ES-I3 (cell line): ENCODE results near the gene CELSR1.

Experiments used
- H3K36me3 ChIP-seq: 2 replicates; pipeline ENCODE4 v1.6.1; 2013; ENCODE audit warnings: mild to moderate bottlenecking, low read length, control low read depth, moderate library complexity; ENCODE audit not compliant: insufficient read depth
- H3K4me1 ChIP-seq: 2 replicates; pipeline ENCODE4 v1.6.1; 2013; ENCODE audit warnings: mild to moderate bottlenecking, control low read depth, low read length; ENCODE audit not compliant: insufficient read depth
- H3K9ac ChIP-seq: 2 replicates; pipeline ENCODE4 v1.6.1; 2013; ENCODE audit warnings: low read depth, mild to moderate bottlenecking, low read length, moderate library complexity
- H3K9me3 ChIP-seq: 2 replicates; pipeline ENCODE4 v1.6.1; 2013; ENCODE audit warnings: mild to moderate bottlenecking, low read length, moderate library complexity; ENCODE audit not compliant: control insufficient read depth, insufficient read depth

CELSR1 gene

DNA sequence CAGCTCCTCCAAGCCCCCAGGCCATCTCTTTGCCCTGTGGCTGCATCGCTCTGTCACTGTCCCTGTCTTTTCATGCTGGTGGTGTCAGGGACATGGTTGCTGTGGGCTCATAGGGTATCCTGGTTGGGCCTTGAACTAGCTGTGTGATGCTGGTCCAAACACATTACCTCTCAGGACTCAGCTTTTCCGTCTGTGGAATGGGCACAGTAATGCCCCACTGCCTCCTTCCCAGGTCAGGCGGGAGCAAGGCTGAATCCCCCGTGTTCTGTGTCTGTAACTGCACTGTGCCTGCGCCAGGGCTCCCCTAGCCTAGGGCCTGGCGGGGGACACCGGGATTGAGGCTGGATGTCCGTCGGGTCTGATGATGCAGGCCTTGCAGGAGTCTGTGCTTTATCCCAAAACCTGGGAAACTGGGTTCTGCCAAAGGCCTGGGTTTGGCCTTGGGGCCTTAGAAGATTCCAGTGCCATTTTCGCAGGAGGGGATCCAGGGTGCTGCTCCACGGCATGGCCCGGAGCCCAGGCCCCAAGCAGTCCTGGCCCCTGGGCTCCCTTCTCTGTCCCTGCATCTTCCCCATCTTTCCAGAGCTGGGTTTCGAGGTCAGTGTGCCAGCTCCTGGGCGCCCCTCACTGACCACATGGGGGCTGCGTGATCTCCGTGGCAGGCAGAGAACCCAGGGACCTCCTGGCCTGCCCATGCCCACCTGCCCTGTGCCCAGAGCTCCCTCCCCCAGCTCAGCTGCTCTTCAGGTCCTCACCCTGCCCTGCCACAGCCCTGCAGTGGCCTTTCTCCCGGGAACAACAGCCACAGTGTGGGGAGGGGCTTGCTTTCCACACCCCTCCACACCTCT, 32.7 kb upstream of the CELSR1 start:
- Histone ChIP-seq H3K9me3 (no peaks in the 10 kb centered on the region), H3K36me3 (no peaks in the 10 kb centered on the region), H3K9ac (no peak overlapping the region), H3K4me1 (peaks cover 2% of the 10 kb centered on the region; the same call in 1 of the 2 replicates)

DNA sequence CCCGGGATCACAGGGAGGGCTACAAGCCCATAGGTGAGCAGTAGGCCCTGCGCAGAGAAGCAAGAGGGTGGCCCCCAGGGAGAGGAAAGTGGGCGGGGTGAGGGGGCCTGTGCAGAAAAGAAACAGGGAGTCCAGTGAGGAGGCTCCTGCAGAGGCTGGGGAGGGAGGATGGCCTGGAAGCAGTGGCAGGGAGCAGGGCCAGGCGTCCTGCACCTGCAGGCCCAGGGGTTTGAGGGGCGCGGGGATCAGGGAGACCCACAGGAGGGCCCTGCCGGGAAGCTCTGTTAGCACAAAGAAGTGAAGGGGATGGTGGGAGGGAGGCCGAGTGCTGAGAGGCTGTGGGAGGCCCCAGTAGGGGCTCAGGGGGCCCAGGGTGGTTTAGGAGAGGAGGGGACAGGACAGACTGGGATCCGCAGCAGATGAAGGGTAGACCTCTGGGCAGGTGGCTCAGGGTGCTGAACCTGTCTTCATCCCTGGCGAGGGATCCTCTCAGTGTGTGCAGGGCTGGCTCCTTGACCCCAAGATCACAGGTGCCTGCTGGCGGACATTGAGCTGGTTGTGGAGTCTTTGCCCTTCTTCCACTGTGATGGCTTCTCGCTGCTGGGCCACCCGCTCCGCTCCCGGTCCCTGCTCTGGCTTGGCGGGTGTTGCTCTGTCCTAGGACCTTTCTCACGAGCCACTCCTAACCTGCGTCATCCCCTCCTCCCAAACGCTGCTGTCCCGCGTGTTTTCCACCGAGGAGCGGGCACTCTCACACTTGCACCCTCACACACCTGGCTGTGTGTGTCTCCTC, 31.8 kb upstream of the CELSR1 start:
- Histone ChIP-seq H3K9ac (no peak overlapping the region), H3K4me1 (peaks cover under 1% of the 10 kb centered on the region; the same call in 1 of the 2 replicates), H3K9me3 (no peaks in the 10 kb centered on the region), H3K36me3 (no peaks in the 10 kb centered on the region)

DNA sequence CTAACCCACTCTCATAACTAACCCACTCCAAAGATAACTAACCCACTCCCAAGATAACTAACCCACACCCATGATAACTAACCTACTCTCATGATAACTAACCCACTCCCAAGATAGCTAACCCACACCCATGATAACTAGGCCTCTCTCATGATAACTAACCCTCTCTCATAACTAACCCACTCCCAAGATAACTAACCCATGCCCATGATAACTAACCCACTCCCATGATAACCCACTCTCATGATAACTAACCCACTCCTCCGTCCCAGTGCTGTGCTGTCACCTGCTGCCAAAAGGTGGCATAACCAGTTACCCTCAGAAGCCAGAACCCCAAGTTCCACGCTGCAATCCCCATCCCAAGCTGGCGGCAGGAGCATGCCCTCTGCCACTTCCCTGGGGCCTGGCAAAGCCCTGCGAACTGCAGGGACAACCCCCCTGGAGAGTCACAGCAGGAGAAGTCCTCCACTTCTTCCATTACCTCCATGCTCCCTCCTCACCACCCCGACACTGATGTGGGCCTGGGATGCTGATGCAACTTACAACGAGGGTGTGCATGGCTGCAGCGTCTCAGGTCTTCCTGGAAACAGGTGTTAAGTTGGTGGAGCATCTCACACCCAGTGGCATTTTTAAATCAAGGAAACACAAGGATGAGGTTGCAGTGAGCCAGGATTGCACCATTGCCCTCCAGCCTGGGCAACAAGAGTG, 30.8 kb upstream of the CELSR1 start:
- H3K36me3 ChIP-seq: no peaks in the 10 kb centered on the region
- peaks cover 10% of the 10 kb centered on the region; the same call in 1 of the 2 replicates for H3K4me1 ChIP-seq
- no peaks in the 10 kb centered on the region for H3K9me3 ChIP-seq

DNA sequence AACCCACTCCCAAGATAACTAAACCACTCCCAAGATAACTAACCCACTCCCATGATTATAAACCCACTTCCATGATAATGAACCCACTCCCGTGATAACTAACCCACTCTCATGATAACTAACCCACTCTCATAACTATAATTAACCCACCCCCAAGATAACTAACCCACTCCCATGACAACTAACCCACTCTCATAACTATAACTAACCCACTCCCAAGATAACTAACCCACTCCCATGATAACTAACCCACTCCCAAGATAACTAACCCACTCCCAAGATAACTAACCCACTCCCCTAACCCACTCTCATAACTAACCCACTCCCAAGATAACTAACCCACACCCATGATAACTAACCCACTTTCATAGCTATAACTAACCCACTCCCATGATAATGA, 30.1 kb upstream of the CELSR1 start:
- H3K9me3 ChIP-seq: no peaks in the 10 kb centered on the region
- H3K9ac ChIP-seq: no peak overlapping the region
- H3K4me1 ChIP-seq: peaks cover 10% of the 10 kb centered on the region; the same call in 1 of the 2 replicates
- H3K36me3 ChIP-seq: no peaks in the 10 kb centered on the region

More for the DNA sequence above, 30.8 kb upstream of the CELSR1 start:
- H3K9ac ChIP-seq: no peak overlapping the region

DNA sequence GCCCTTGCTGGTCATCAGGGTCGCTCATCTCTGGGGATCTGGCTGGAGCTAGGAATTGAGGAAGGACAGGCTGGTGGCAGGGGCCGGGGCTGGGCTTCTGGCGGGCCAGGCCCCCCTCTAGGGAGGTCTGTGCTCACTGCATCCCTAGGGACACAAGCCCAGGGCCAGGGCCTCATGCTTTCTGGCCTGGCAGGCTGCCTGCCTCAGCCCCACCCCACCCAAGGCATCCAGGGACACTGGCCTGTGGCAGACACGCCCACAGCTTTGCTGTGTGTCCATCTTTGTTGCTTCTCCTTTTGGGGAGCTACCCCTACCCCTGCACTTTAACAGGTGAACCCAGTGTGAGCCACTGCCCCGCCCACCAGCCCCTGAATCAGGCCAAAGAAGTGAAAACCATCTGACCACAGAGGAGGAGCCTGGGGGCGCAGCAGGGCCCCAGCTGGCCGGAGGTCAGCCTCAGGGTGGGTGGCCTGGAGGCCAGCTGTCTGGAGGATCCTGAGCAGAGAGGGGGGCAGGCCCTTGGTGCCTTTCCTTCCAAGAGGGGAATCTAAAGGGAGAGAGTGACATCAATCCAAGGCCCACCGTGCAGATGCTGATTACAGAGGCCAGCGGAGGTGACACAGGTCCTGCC, 26.8 kb upstream of the CELSR1 start:
- no peak overlapping the region for H3K9ac ChIP-seq
- H3K4me1 ChIP-seq: peaks cover 10% of the 10 kb centered on the region; the same call in 1 of the 2 replicates
- no peaks in the 10 kb centered on the region for H3K36me3 ChIP-seq
- no peaks in the 10 kb centered on the region for H3K9me3 ChIP-seq

DNA sequence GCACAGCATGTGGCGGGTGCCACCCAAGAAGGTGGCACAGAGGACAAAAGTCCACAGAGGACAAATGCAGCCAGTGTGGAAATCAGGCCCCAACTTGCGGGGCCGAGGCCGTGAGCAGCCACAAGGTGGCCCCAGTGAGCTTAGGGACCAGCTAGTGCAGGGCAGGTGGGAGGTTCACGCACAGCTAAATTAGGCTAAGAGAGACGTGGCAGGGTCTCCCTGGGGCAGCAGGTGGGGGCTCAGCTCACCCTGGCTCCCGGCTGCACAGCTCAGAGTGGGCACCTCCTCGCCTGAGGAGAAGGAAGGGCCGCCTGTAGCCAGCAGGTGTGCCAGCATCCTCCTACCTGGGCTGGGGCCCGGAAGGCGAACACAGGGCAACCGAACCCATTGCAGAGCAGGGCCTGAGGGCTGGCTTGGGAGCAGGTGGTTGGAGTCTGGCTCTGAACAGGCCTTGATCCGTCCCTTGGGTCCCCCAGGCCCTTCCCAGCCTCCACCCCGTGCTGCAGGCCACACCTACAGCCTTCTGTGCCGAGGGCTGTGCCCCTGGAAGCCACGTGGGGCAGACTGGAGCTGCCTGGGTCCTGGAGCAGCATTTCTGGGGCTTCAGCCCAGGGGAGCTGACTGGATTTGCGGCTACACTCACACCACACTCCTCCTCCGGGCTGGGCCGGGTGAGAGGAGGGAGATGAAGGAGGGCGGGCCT, 26.1 kb upstream of the CELSR1 start:
- Histone ChIP-seq H3K9ac (no peak overlapping the region), H3K36me3 (no peaks in the 10 kb centered on the region), H3K4me1 (peaks cover 10% of the 10 kb centered on the region; the same call in 1 of the 2 replicates), H3K9me3 (no peaks in the 10 kb centered on the region)

DNA sequence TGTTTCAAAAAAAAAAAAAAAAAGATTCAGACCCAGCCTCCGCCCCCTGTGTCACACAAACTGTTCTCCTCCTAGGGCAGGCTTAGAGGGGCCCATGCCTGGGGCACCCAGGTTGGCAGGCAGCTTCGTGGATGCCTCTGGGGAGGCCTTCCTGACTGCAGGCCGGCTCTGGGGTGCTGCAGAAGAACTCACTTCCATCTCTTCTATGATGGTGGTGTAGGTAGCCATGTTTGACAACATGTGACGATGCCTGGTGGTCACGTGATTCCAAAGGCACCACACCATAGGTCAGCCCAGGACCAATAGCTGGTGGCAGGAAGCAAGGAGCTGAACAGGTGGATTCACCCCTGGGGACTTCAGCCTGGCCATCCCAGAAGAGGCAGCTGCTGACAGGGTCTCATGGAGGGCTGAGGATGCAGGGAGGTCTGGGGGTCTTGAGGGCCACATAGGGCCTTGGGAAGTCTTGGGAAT, 24.1 kb upstream of the CELSR1 start:
- H3K9ac ChIP-seq: peak overlapping the region; percentile 19; the same call in 1 of the 2 replicates
- peaks cover 3% of the 10 kb centered on the region; the same call in 1 of the 2 replicates for H3K9me3 ChIP-seq
- H3K4me1 ChIP-seq: peaks cover 10% of the 10 kb centered on the region; the same call in 1 of the 2 replicates
- H3K36me3 ChIP-seq: no peaks in the 10 kb centered on the region

DNA sequence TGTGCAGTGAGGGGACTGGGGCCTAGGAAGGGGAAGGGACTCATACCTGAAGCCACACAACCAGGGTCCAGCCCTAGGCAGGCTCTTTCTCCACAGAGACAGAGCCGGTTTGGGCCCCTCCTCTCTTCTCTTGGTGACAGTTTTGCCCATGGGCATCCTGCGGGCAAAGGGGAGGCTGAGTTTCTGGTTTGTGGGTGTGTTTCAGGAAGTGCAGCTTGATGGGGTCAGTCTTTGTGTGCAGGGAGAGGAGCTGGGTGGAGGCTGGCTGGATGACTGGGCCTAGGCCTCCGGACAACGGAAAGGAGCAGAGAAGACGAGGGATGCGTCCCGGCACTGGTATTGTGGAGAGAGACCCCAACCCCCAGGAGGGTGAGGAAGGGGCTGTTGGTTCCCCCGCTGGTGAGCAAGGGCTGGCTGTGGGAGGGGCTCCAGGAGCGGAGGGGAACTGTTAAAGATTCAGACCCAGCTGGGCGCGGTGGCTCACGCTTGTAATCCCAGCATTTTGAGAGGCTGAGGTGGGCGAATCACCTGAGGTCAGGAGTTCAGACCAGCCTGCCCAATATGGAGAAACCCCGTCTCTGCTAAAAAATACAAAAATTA, 23.4 kb upstream of the CELSR1 start:
- no peak overlapping the region for H3K9ac ChIP-seq
- H3K36me3 ChIP-seq: no peaks in the 10 kb centered on the region
- H3K4me1 ChIP-seq: peaks cover 10% of the 10 kb centered on the region; the same call in 1 of the 2 replicates
- H3K9me3 ChIP-seq: peaks cover 3% of the 10 kb centered on the region; the same call in 1 of the 2 replicates

DNA sequence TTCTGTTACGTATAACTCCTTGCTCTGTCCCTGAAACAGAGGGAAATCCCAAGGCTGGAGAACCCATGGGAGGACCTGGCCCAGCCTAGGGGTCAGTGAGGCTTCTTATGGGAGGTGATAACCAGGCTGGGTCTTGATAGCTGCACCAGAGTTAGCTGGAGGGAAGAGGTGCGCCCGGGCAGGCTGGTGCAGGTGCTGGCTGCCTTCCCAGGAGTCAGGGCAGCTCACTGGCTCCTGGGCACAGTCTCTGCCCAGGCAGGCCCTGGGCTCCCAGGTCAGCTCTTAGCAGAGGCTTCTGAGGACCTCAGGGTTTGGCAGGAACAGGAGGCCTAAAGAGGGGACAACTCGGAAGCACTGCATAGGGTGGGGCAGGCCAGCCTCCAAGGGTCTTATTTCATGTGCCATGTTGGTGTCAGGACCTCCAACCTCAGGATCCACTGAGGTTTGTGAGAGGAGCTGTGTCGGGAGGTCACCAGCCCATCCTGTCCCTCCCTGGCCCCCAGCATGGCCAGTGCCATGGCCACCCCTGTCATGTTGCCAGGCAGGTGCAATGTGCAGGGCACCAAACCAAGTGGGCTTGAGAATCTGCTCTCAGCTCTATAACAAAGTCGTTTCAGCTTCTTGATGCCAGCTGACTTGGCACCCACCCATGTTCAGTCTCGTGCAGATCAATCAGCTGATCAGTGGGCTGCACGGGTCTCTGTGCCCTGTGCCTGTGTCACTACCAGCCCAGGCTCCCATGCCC, 20.5 kb upstream of the CELSR1 start:
- Histone ChIP-seq H3K9me3 (peaks cover 7% of the 10 kb centered on the region), H3K36me3 (no peaks in the 10 kb centered on the region), H3K9ac (no peak overlapping the region), H3K4me1 (no peaks in the 10 kb centered on the region)

DNA sequence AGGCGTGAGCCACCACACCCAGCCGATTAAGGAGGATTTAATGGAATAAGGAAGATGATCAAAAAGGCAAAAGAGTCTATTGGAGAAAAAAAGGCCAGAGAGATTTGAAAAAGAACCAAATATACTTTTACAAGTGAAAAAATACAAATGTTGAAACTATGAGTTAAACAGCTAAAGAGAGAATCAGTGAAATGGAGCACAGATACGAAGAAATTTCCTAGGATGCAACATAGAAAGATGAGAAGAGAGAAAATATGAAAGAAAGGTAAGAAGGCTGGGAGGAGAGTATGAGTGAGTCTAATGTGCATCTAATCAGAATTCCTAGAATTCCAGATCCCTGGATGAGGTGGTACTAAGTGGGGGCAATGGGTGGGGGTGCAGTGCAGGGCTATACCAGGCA, 19.4 kb upstream of the CELSR1 start:
- H3K9me3 ChIP-seq: peaks cover 7% of the 10 kb centered on the region
- H3K9ac ChIP-seq: no peak overlapping the region
- H3K36me3 ChIP-seq: no peaks in the 10 kb centered on the region
- no peaks in the 10 kb centered on the region for H3K4me1 ChIP-seq

DNA sequence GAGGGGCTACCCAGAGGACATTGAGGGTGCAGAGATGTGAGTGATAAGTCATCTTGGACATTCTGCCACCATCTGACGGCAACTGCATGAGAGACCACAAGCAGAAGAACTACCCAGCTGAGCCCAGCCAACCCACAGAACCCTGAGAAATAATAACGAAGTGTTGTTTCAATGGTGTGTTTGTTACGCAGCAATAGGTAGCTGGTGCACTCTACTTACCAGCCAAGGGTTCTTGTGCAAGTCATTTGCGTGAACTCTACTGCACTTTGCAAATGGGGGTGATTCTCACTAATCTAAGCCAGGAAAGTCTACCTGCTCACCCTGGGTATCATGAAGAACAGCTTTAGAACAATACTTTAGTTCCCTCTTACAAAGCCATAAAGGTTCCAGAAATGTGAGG, 15.8 kb upstream of the CELSR1 start:
- Histone ChIP-seq H3K4me1 (no peaks in the 10 kb centered on the region; the same call in 1 of the 2 replicates), H3K36me3 (no peaks in the 10 kb centered on the region), H3K9me3 (peaks cover 7% of the 10 kb centered on the region), H3K9ac (no peak overlapping the region)

DNA sequence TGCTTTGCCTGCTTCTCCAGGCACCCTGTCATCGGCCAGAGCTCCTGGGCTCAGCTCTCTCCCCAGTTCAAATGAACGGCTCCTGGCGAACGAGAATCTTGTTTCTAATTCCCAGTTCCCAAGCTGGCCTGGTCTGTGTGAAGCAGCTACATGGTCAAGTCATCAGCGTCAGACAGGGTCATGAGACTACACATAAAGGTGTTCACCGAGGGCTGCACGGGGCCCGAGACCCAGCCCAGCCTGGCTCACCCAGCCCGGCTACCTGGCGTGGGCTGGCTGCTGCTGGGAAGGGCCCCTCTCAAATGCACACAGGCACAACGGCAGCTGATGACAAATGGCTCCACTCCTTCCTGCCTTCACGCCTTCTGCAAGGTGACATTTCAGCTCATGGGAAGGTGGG, 14.6 kb upstream of the CELSR1 start:
- peaks cover 7% of the 10 kb centered on the region for H3K9me3 ChIP-seq
- H3K4me1 ChIP-seq: peaks cover 10% of the 10 kb centered on the region
- H3K36me3 ChIP-seq: no peaks in the 10 kb centered on the region
- H3K9ac ChIP-seq: no peak overlapping the region
